Fibroblast of mammary gland (primary cell): ENCODE measurements around the gene GGA2.

Experiments used
- DNase-seq: peaks from one replicate; pipeline ENCODE4 v3.0.0-alpha.2; 2010; ENCODE audit warnings: low read depth
- H3K4me3 ChIP-seq: 2 replicates; pipeline ENCODE4 v1.5.1; 2011; ENCODE audit warnings: low read depth, mild to moderate bottlenecking, low read length, moderate library complexity; ENCODE audit not compliant: control insufficient read depth
- CTCF ChIP-seq: conservative IDR thresholded peaks from 2 replicates; pipeline ENCODE4 v1.5.1; 2011; ENCODE audit warnings: low read depth, low read length, inconsistent platforms; ENCODE audit not compliant: control insufficient read depth, insufficient read depth

The GGA2 gene

GRCh38 chr16:23523876-23524385, 13.6 kb upstream of the GGA2 start:
- H3K4me3 ChIP-seq, result no peak overlapping the region
- no peak for TF ChIP-seq CTCF
- DNase-seq, result no peak

GRCh38 chr16:23523321-23523720, 13.0 kb upstream of the GGA2 start:
- DNase-seq, result no peak
- H3K4me3 ChIP-seq, result no peak overlapping the region
- TF ChIP-seq CTCF, result no peak

GRCh38 chr16:23521965-23522364, 11.7 kb upstream of the GGA2 start:
- no peak overlapping the region for H3K4me3 ChIP-seq
- no peak for TF ChIP-seq CTCF
- no peak for DNase-seq

DNA sequence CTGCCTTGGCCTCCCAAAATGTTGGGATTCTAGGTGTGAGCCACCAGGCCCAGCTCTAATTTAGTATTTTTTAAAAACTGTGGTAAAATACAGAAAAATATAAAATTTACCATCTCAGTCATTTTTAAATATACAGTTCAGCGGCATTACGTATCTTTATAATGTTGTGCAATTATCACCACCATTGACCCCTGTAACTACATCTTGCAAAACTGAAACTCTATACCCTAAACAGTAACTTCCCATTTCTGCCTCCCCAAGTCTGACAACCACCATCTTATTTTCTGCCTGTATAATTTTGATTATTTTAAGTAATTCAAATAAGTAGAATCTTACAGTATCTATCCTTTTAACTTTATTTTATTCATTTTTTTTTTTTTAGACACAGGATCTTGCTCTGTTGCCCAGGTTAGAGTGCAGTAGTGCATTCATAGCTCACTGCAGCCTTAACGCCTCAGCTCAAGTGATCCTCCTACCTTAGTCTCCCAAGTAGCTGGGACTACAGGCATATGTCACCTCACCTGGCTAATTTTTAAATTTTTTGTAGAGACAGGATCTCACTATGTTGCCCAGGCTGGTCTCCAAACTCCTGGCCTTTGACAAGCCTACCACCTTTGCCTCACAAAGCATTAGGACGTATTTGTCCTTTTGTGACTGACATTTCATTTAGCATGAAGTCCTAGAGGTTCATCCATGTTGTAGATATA, 10.9 kb upstream of the GGA2 start:
- DNase-seq, result no peak
- no peak for TF ChIP-seq CTCF
- no peak overlapping the region for H3K4me3 ChIP-seq

GRCh38 chr16:23520500-23520899, 10.2 kb upstream of the GGA2 start:
- no peak for DNase-seq
- H3K4me3 ChIP-seq, result no peak overlapping the region
- TF ChIP-seq CTCF, result no peak

DNA sequence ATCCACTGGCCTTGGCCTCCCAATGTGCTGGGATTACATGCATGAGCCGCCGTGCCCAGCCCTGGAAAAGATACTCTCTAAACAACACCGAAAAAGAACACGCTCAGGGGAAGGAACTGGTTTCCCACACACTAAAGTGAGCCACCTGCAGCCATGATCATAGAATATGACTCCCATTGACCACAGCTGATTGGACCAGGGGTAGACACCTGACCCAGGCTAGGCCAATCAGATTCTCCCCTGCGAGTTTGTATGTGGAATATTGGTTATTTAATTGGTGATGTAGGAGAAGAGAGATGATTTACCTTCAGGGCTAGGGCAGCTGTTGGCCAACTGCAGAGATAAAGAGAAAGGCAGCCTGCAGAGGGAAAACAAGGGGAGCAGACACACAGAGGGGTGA, 9.0 kb upstream of the GGA2 start:
- no peak for TF ChIP-seq CTCF
- H3K4me3 ChIP-seq, result no peak overlapping the region
- no peak for DNase-seq
